Retinal pigment epithelial cell (primary cell): ENCODE results near the gene EDIL3.
"Not testable (repeated sequence)": the region's sequence is repeated elsewhere in the genome, so short reads cannot be mapped to it uniquely, and the experiment has no call there.

ENCODE experiments used
- DNase-seq: peaks from one replicate; pipeline ENCODE4 v3.0.0-alpha.2; 2010; ENCODE audit warnings: low read depth
- H3K4me3 ChIP-seq: 2 replicates; pipeline ENCODE4 v1.5.1; 2011; ENCODE audit warnings: mild to moderate bottlenecking, low read length, control low read depth, moderate library complexity
- TF ChIP-seq, protein P1 (sequence below): conservative IDR thresholded peaks from 2 replicates; pipeline ENCODE4 v1.5.1; 2011; ENCODE audit warnings: low read depth, low read length, control low read depth, inconsistent platforms

The EDIL3 gene

GRCh38 chr5:84327591-84327990 is 57.1 kb downstream of the EDIL3 start:
- TF ChIP-seq, protein P1, sequence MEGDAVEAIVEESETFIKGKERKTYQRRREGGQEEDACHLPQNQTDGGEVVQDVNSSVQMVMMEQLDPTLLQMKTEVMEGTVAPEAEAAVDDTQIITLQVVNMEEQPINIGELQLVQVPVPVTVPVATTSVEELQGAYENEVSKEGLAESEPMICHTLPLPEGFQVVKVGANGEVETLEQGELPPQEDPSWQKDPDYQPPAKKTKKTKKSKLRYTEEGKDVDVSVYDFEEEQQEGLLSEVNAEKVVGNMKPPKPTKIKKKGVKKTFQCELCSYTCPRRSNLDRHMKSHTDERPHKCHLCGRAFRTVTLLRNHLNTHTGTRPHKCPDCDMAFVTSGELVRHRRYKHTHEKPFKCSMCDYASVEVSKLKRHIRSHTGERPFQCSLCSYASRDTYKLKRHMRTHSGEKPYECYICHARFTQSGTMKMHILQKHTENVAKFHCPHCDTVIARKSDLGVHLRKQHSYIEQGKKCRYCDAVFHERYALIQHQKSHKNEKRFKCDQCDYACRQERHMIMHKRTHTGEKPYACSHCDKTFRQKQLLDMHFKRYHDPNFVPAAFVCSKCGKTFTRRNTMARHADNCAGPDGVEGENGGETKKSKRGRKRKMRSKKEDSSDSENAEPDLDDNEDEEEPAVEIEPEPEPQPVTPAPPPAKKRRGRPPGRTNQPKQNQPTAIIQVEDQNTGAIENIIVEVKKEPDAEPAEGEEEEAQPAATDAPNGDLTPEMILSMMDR, result no peak
- no peak for DNase-seq
- H3K4me3 ChIP-seq, result no peak overlapping the region

DNA sequence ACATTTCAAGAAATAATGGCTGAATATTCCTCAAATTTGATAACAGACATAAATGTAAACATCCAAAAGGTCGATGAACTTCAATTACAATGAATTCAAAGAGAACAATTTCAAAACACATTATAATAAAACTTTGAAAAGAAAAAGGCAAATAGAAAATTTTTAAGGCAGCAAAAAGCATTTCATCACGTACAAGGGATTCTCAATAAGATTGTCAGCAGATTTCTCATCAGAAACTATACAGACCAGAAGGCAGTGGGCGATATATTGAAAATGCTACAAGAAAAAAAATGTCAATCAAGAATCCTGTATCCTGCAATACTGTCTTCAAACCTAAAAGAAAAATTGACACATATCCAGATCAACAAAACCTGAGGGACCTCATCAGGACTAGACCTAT is 62.0 kb downstream of the EDIL3 start:
- TF ChIP-seq, protein P1, result no peak
- H3K4me3 ChIP-seq, result no peak overlapping the region
- DNase-seq, result no peak

- DNase-seq, result not testable (repeated sequence)
Observed at GRCh38 chr5:84317826-84318225, 66.9 kb downstream of the EDIL3 start.

DNA sequence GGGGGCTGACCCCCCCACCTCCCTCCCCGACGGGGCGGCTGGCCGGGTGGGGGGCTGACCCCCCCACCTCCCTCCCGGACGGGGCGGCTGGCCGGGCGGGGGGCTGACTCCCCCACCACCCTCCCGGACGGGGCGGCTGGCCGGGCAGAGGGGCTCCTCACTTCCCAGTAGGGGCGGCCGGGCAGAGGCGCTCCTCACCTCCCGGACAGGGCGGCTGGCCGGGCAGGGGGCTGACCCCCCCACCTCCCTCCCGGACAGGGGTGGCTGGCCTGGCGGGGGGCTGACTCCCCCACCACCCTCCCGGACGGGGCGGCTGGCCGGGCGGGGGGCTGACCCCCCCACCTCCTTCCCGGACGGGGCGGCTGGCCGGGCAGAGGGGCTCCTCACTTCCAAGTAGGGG is 72.4 kb downstream of the EDIL3 start:
- not testable (repeated sequence) for DNase-seq

More at GRCh38 chr5:84317826-84318225, 66.9 kb downstream of the EDIL3 start:
- H3K4me3 ChIP-seq, result not testable (repeated sequence)

DNA sequence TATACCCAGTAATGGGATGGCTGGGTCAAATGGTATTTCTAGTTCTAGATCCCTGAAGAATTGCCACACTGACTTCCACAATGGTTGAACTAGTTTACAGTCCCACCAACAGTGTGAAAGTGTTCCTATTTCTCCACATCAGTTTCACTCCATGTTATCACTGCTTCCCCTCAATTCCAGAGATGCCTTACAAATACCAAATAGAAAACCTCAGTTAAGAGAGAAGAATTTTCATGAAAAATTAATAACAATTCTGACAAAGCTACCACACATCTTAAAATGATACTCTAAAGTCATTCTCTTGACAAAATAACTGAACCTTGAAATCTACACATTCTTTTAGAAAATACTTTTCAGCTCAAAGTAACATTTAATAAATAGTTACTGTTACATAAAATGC is 74.8 kb downstream of the EDIL3 start:
- not testable (repeated sequence) for DNase-seq, H3K4me3 ChIP-seq

More for the DNA sequence above, 72.4 kb downstream of the EDIL3 start:
- H3K4me3 ChIP-seq, result not testable (repeated sequence)

- TF ChIP-seq, protein P1, result no peak
Observed at GRCh38 chr5:84306601-84307000, 78.1 kb downstream of the EDIL3 start.

DNA sequence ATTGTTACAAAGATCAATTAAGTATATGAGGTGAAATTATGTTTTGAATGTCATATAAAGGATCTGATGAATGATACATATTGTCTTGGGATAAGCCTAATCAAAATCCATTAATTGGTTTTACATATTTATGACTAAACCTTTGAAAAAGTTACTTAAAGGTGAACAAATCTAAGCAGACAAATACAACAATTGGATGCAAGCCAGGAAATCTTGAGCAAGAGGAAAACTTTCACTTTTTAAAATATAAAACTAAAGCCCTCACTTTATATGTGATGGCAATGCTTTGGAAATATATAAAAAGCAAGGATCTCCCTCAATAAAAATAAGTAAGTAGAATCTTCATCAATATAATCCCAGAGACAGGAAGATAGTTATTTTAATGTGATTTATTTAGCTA is 80.1 kb downstream of the EDIL3 start:
- TF ChIP-seq, protein P1, result no peak
- DNase-seq, result no peak
- no peak overlapping the region for H3K4me3 ChIP-seq

More at GRCh38 chr5:84306601-84307000, 78.1 kb downstream of the EDIL3 start:
- DNase-seq, result no peak
- no peak overlapping the region for H3K4me3 ChIP-seq

DNA sequence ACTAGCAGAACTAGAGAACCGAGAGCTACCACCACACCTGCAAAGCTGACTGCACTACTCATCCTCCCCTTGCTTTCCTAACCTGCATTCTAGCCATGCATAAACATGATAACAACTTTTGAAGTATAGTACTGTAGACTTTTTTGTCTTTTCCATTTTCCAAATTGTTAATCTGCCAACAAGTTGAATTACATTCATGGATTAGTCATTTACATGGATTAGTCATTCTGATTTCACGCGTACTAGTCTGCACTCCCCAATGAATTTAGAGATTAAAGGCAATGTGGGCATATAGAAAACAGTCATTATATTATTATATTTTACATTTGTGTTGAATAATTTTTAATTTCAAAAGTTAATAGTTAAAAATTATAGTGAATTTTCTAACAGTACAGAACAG is 81.4 kb downstream of the EDIL3 start:
- TF ChIP-seq, protein P1, result no peak
- H3K4me3 ChIP-seq, result no peak overlapping the region
- DNase-seq, result no peak

GRCh38 chr5:84301535-84301934 is 83.1 kb downstream of the EDIL3 start:
- DNase-seq, result no peak
- no peak overlapping the region for H3K4me3 ChIP-seq
- TF ChIP-seq, protein P1, result no peak
